ENCODE results near the gene BTBD7.

The BTBD7 gene

GRCh38 chr14:93245764-93246420, 86.9 kb downstream of the BTBD7 start:
- no peaks in the 10 kb centered on the region for H3K9me2 ChIP-seq (replicated peaks; ENCODE audit: insufficient read depth, low read length)
- no peak overlapping the region for H3K4me3 ChIP-seq (ENCODE audit: low read length)
- H3K27ac ChIP-seq (ENCODE audit: low read length) = no peak overlapping the region
- no peak for DNase-seq
- no peaks in the 10 kb centered on the region for H4K20me1 ChIP-seq (ENCODE audit: insufficient read depth, low read length)
- peaks cover 24% of the 10 kb centered on the region for H3K4me1 ChIP-seq (ENCODE audit: low read length)
- no peaks in the 10 kb centered on the region for H3F3A ChIP-seq (ENCODE audit: insufficient read depth, low read length)
- no peaks in the 10 kb centered on the region for H3K9me3 ChIP-seq (replicated peaks; ENCODE audit: insufficient read depth, low read length)
- no peak overlapping the region for H2AFZ ChIP-seq (ENCODE audit: low read length)
- TF ChIP-seq CTCF (IDR thresholded peaks at IDR 0.05; ENCODE audit: low read length) (no peak), EZH2phosphoT487 (IDR thresholded peaks at IDR 0.05; ENCODE audit: low read length) (no peak)
- H3K4me2 ChIP-seq (ENCODE audit: low read depth, low read length) = no peak overlapping the region
- no peaks in the 10 kb centered on the region for H3K27me3 ChIP-seq (replicated peaks; ENCODE audit: insufficient read depth, low read length)
- H3K9ac ChIP-seq (ENCODE audit: low read length) = no peak overlapping the region
- no peaks in the 10 kb centered on the region for H3K36me3 ChIP-seq (replicated peaks; ENCODE audit: insufficient read depth, low read length)
- no peaks in the 10 kb centered on the region for H3K79me2 ChIP-seq (ENCODE audit: low read length)

GRCh38 chr14:93240678-93241000, 92.2 kb downstream of the BTBD7 start:
- no peak for DNase-seq
- Histone ChIP-seq H3K4me3 (ENCODE audit: low read length) (no peak overlapping the region), H2AFZ (ENCODE audit: low read length) (no peak overlapping the region), H4K20me1 (ENCODE audit: insufficient read depth, low read length) (no peaks in the 10 kb centered on the region), H3K36me3 (replicated peaks; ENCODE audit: insufficient read depth, low read length) (no peaks in the 10 kb centered on the region), H3F3A (ENCODE audit: insufficient read depth, low read length) (no peaks in the 10 kb centered on the region), H3K27me3 (replicated peaks; ENCODE audit: insufficient read depth, low read length) (no peaks in the 10 kb centered on the region), H3K9ac (ENCODE audit: low read length) (no peak overlapping the region), H3K79me2 (ENCODE audit: low read length) (no peaks in the 10 kb centered on the region), H3K27ac (ENCODE audit: low read length) (no peak overlapping the region), H3K9me2 (replicated peaks; ENCODE audit: insufficient read depth, low read length) (no peaks in the 10 kb centered on the region), H3K4me1 (ENCODE audit: low read length) (no peaks in the 10 kb centered on the region), H3K4me2 (ENCODE audit: low read depth, low read length) (no peak overlapping the region), H3K9me3 (replicated peaks; ENCODE audit: insufficient read depth, low read length) (no peaks in the 10 kb centered on the region)
- no peak for TF ChIP-seq CTCF (IDR thresholded peaks at IDR 0.05; ENCODE audit: low read length)
- TF ChIP-seq EZH2phosphoT487 (IDR thresholded peaks at IDR 0.05; ENCODE audit: low read length) = no peak
- no peak for TF ChIP-seq EZH2 (optimal IDR thresholded peaks at IDR 0.05; ENCODE audit: low read depth, low read length)

GRCh38 chr14:93239869-93240677, 92.8 kb downstream of the BTBD7 start:
- Histone ChIP-seq H3K27me3 (replicated peaks; ENCODE audit: insufficient read depth, low read length) (no peaks in the 10 kb centered on the region), H3F3A (ENCODE audit: insufficient read depth, low read length) (no peaks in the 10 kb centered on the region), H3K27ac (ENCODE audit: low read length) (no peak overlapping the region), H3K79me2 (ENCODE audit: low read length) (no peaks in the 10 kb centered on the region), H3K9ac (ENCODE audit: low read length) (no peak overlapping the region), H2AFZ (ENCODE audit: low read length) (no peak overlapping the region), H3K9me3 (replicated peaks; ENCODE audit: insufficient read depth, low read length) (no peaks in the 10 kb centered on the region), H4K20me1 (ENCODE audit: insufficient read depth, low read length) (no peaks in the 10 kb centered on the region), H3K9me2 (replicated peaks; ENCODE audit: insufficient read depth, low read length) (no peaks in the 10 kb centered on the region), H3K4me2 (ENCODE audit: low read depth, low read length) (no peak overlapping the region), H3K4me1 (ENCODE audit: low read length) (no peaks in the 10 kb centered on the region), H3K36me3 (replicated peaks; ENCODE audit: insufficient read depth, low read length) (no peaks in the 10 kb centered on the region), H3K4me3 (ENCODE audit: low read length) (no peak overlapping the region)
- no peak for TF ChIP-seq EZH2phosphoT487 (IDR thresholded peaks at IDR 0.05; ENCODE audit: low read length)
- TF ChIP-seq EZH2 (optimal IDR thresholded peaks at IDR 0.05; ENCODE audit: low read depth, low read length) = no peak
- no peak for TF ChIP-seq CTCF (IDR thresholded peaks at IDR 0.05; ENCODE audit: low read length)
- DNase-seq = no peak

All from MM.1S (cell line).